GM21576 (cell line): ENCODE data around the gene THYN1.
"Not testable (repeated sequence)": the region's sequence is repeated elsewhere in the genome, so short reads cannot be mapped to it uniquely, and the experiment has no call there.

Source experiments
- ATAC-seq: cut with Tn5 transposase; IDR thresholded peaks from one replicate; pipeline ENCODE4 v1.9.1; 2021; ENCODE audit warnings: mild to moderate bottlenecking, moderate library complexity; ENCODE audit not compliant: unreplicated experiment

Gene THYN1

GRCh38 chr11:134253188-134253993 lies at the start of gene THYN1, which contains the start of gene ACAD8:
TSS of gene THYN1 (minus strand) at chr11:134253352. CDS start at chr11:134252882, 470 bp downstream.
TSS of gene ACAD8 (plus strand) at chr11:134253568. CDS start at chr11:134253601, 33 bp downstream.
- ATAC-seq, result peak; percentile 99

GRCh38 chr11:134294664-134295063 lies 41.5 kb upstream of the THYN1 start:
- no peak for ATAC-seq

GRCh38 chr11:134293119-134294113 lies 40.3 kb upstream of the THYN1 start:
- ATAC-seq, result no peak

- no peak for ATAC-seq
These were observed 39.5 kb upstream of the THYN1 start for GRCh38 chr11:134292661-134293060.

- no peak for ATAC-seq
These were observed 38.0 kb upstream of the THYN1 start for GRCh38 chr11:134291196-134291595.

GRCh38 chr11:134290646-134291045 lies 37.5 kb upstream of the THYN1 start:
- no peak for ATAC-seq

GRCh38 chr11:134289789-134290188 lies 36.6 kb upstream of the THYN1 start:
- ATAC-seq, result no peak

GRCh38 chr11:134289167-134289566 lies 36.0 kb upstream of the THYN1 start:
- no peak for ATAC-seq

- ATAC-seq, result no peak
These were observed 35.3 kb upstream of the THYN1 start for GRCh38 chr11:134288486-134288885.

- ATAC-seq, result no peak
These were observed 34.4 kb upstream of the THYN1 start for GRCh38 chr11:134287561-134287960.

- ATAC-seq, result not testable (repeated sequence)
These were observed 31.2 kb upstream of the THYN1 start for GRCh38 chr11:134284349-134284748.

GRCh38 chr11:134283461-134284230 lies 30.5 kb upstream of the THYN1 start:
- ATAC-seq, result no peak

GRCh38 chr11:134282121-134283045 lies 29.2 kb upstream of the THYN1 start:
- ATAC-seq, result no peak

- not testable (repeated sequence) for ATAC-seq
These were observed 28.5 kb upstream of the THYN1 start for GRCh38 chr11:134281635-134282034.

GRCh38 chr11:134278356-134278755 lies 25.2 kb upstream of the THYN1 start:
- ATAC-seq, result no peak

- ATAC-seq, result no peak
These were observed 24.2 kb upstream of the THYN1 start for GRCh38 chr11:134277183-134278001.

- peak; percentile 19 for ATAC-seq
These were observed 23.4 kb upstream of the THYN1 start for GRCh38 chr11:134276396-134277182.
